Central memory CD4-positive, alpha-beta T cell (primary cell): Measurements from ENCODE around the gene B3GNT3.

ENCODE experiments used
- DNase-seq: peaks from one replicate; pipeline ENCODE4 v3.0.0; 2022

B3GNT3 gene

GRCh38 chr19:17862711-17863519, 68.0 kb downstream of the B3GNT3 start:
- no peak for DNase-seq
